DMS79 (cell line): ENCODE measurements around the gene MALAT1.
"Not testable (repeated sequence)": the region's sequence is repeated elsewhere in the genome, so short reads cannot be mapped to it uniquely, and the experiment has no call there.

Experiments used
- DNase-seq: peaks from one replicate; lab custom pipeline; 2025; lab: John Stamatoyannopoulos, UW

Gene MALAT1

GRCh38 chr11:65522718-65523630 lies 24.1 kb downstream of the MALAT1 start:
- DNase-seq: not testable (repeated sequence)

GRCh38 chr11:65523631-65523968 lies 24.8 kb downstream of the MALAT1 start:
- DNase-seq: not testable (repeated sequence)

- no peak for DNase-seq
These were observed 25.3 kb downstream of the MALAT1 start for GRCh38 chr11:65524014-65524740.

GRCh38 chr11:65524741-65525545 lies 26.1 kb downstream of the MALAT1 start, which contains the start of gene SCYL1:
Gene SCYL1, plus strand, starts transcription at chr11:65525083. Its CDS starts 71 bp downstream, at chr11:65525154.
- DNase-seq: no peak

GRCh38 chr11:65525546-65526480 lies 27.0 kb downstream of the MALAT1 start:
- DNase-seq: no peak

GRCh38 chr11:65526744-65527143 lies 27.9 kb downstream of the MALAT1 start:
- DNase-seq: no peak

- DNase-seq: no peak
These were observed 30.0 kb downstream of the MALAT1 start for GRCh38 chr11:65528819-65529350.

GRCh38 chr11:65529475-65530156 lies 30.8 kb downstream of the MALAT1 start:
- no peak for DNase-seq

- DNase-seq: no peak
These were observed 31.3 kb downstream of the MALAT1 start for GRCh38 chr11:65530157-65530496.

- no peak for DNase-seq
These were observed 33.7 kb downstream of the MALAT1 start for GRCh38 chr11:65532388-65533064.

- no peak for DNase-seq
These were observed 36.3 kb downstream of the MALAT1 start for GRCh38 chr11:65535102-65535501.

GRCh38 chr11:65536412-65537295 lies 37.8 kb downstream of the MALAT1 start:
- no peak for DNase-seq

GRCh38 chr11:65537296-65537597 lies 38.4 kb downstream of the MALAT1 start:
- DNase-seq: no peak

- no peak for DNase-seq
These were observed 38.9 kb downstream of the MALAT1 start for GRCh38 chr11:65537620-65538231.

GRCh38 chr11:65538232-65538914 lies 39.5 kb downstream of the MALAT1 start:
- DNase-seq: no peak

GRCh38 chr11:65538915-65539743 lies 40.3 kb downstream of the MALAT1 start:
- no peak for DNase-seq

- no peak for DNase-seq
These were observed 41.0 kb downstream of the MALAT1 start for GRCh38 chr11:65539744-65540289.
